Heart right ventricle (tissue), 16 donors: ENCODE results near the gene RNF144A. TPM values are rescaled to one million over a fixed set of nuclear protein-coding genes. Genes with fewer than 3 reads are reported as not detected.
A peak's percentile ranks its signal among the peaks of the same experiment; 100 is the strongest.
"Not testable (repeated sequence)": the region's sequence is repeated elsewhere in the genome, so short reads cannot be mapped to it uniquely, and the experiment has no call there.

Source experiments
- ATAC-seq, 8 donors: fragments of 200-7000 bp; cut with Tn5 transposase; one replicate each; pipeline ENCODE4 v1.9.1; 2020; ENCODE audit warnings: mild to moderate bottlenecking in 8 of 8, moderate library complexity in 8 of 8, moderate number of reproducible peaks in 1 of 8
- DNase-seq, 2 donors: peaks; one replicate each; pipeline ENCODE4 v3.0.0-alpha.2; 2020
- H3K27ac ChIP-seq, 10 donors: fragments of 200-600 bp; sonication (generic) in 2 of 10; one replicate each; pipeline versions ENCODE4 v1.5.0 to v1.8.0; 2020 to 2022; ENCODE audit warnings: mild to moderate bottlenecking in 3 of 10
- H3K27me3 ChIP-seq, 7 donors: fragments of 200-600 bp; one replicate each; pipeline ENCODE4 v1.8.0; 2021 to 2022; ENCODE audit warnings: mild to moderate bottlenecking in 2 of 7
- H3K36me3 ChIP-seq, 9 donors: fragments of 200-600 bp; sonication (generic) in 1 of 9; one replicate each; pipeline versions ENCODE4 v1.5.0 to v1.8.0; 2020 to 2022; ENCODE audit warnings: mild to moderate bottlenecking in 2 of 9
- H3K4me1 ChIP-seq, 9 donors: fragments of 200-600 bp; sonication (generic) in 1 of 9; one replicate each; pipeline versions ENCODE4 v1.5.0 to v1.8.0; 2020 to 2022; ENCODE audit warnings: mild to moderate bottlenecking in 4 of 9
- H3K4me3 ChIP-seq, 10 donors: fragments of 200-600 bp; sonication (generic) in 2 of 10; one replicate each; pipeline versions ENCODE4 v1.5.0 to v1.8.0; 2020 to 2022; ENCODE audit warnings: mild to moderate bottlenecking in 7 of 10, moderate library complexity in 2 of 10
- H3K9me3 ChIP-seq, 11 donors: fragments of 200-600 bp in 10 of 11; sonication (generic) in 2 of 11; one replicate each; pipeline versions ENCODE4 v1.5.0 to v1.8.0; 2013 to 2022; ENCODE audit warnings: mild to moderate bottlenecking in 2 of 11, control low read depth in 1 of 11, moderate library complexity in 1 of 11
- WGBS, 2 donors: extraction: QIAGEN DNeasy Blood & Tissue Kit; methylation state at CpG; one replicate each; pipeline ENCODE4 v1.1.7; 2013; ENCODE audit warnings: inconsistent platforms in 1 of 2; 5-methylcytosine and 5-hydroxymethylcytosine counted together
- intact Hi-C, 10 donors: fragments of 100-400 bp; cut with DNase I; formaldehyde crosslinking; loops; one replicate each; pipeline versions ENCODE4 v1.11.1 to v1.14.2; 2022
- polyA plus RNA-seq, 2 donors: library from polyadenylated mRNA; stranded (reverse); fragments of 200-250 nt; gene quantifications; one replicate each; pipeline ENCODE4 v1.2.3, GENCODE V29; 2013
- total RNA-seq, 10 donors: library from RNA; stranded (reverse); fragmentation: NEBNext Ultra II Directional in 3 of 10; extraction: Animal tissue kit (Norgen Biotek cat#: 25700) in 3 of 10; gene quantifications; one replicate each; pipeline versions ENCODE4 v1.2.1 to v1.2.4, GENCODE V29; 2021 to 2023
- TF ChIP-seq, protein P1 (sequence below), 9 donors: fragments of 200-600 bp; sonication (generic) in 2 of 9; IDR thresholded peaks; one replicate each; pipeline versions ENCODE4 v1.5.0 to v1.8.0; 2021 to 2022; ENCODE audit warnings: antibody characterized with exemption in 9 of 9, mild to moderate bottlenecking in 5 of 9, moderate library complexity in 1 of 9
- donor health status: Arrhythmogenic right ventricular cardiomyopathy.
- donor health status: ischemic (EF 13 %, LVEDD 7.1; RV severe dilation, severe dysfunction).
- donor health status: healthy with polysubstance abuse.
- donor health status: DM: no; HTN: yes; CAD: no.
- donor health status: DM: no; HTN: no; CAD: no.
- donor health status: ischemic (EF 25% LVEDD 6.9; RV normal size, moderate dysfunction).
- donor health status: ischemic (EF 25% LVEDD 5.7; RV mildly dilated, moderate dysfunction).
- donor health status: healthy.
- donor health status: DM: yes; HTN: yes; CAD: no.
- donor health status: Ischemic cardiomyopathy.
- donor health status: ischemic (EF 35%, LVEDD 5.7; RV mildly dilated, moderate dysfunction).
- donor health status: nonischemic (EF 11% LVEDD 7.7; RV severe dilation, severe dysfunction).
- donor health status: DM: yes; HTN: yes; CAD: no.
- donor health status: PGD.
- donor health status: ischemic (EF 29% LVEDD 5.4; RV normal size, mild dysfunction).
- donor health status: nonischemic (EF 23%, LVEDD 6.1; RV moderate dilation, normal function).

RNF144A gene
- total and polyA plus RNA-seq, 12 donors, result 3.6 to 19.7 (median 11.6) TPM

DNA sequence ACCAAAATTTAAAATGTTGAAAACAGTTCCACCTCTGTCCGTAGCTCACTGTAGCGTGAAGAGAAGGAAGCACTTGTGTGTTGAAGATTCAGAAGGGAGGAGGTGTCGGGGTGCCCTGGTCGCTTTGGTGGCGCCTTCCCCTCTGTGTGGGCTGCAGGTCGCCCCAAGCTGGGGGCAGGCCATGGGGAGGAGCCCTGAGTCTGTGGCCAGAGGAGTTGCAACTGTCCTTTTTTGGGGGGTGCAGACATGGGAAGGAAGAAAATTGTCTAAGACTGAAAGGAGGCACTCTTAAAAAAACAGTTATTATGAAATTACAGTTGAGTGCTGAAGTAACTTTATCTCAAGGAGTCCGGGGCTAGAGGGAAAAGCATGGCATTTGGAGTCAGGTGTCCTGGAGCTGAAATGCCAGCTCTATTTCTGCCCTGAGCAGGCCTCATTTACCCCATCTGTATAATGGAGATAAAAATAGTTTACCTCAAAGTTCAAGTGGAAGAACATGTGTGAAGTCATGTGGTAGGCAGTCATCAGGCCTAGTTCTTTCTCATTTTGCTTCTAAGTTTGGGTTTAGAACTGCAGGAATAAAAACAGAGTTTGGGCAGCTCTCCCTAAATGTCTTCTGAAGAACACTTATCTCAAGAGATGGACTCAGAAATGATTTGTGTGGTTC lies 82.1 kb downstream of the RNF144A start:
- whole genome bisulfite sequencing, 2 donors, result 86 to 89% methylated on average over 7 of the region's 7 CpGs

DNA sequence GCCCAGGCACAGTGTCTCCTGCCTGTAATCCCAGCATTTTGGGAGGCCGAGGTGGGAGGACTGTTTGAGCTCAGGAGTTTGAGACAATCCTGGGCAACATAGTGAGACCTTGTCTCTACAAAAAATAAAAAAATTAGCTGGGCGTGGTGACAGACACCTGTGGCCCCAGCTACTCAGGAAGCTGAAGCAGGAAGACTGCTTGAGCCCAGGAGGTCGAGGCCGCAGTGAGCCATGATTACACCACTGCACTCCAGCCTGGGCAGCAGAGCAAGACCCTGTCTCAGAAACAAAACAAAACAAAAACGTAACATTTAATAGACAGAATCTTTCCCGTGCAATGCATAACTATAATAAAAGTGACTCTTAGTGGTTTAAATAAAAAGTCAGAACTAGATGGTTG lies 84.2 kb downstream of the RNF144A start:
- H3K9me3 ChIP-seq, DNase-seq, ATAC-seq, intact Hi-C loops, H3K27me3 ChIP-seq, H3K4me3 ChIP-seq, H3K27ac ChIP-seq: not testable (repeated sequence)
- peaks cover 0 to 16% (median 0%) of the 10 kb centered on the region in 9 donors for H3K36me3 ChIP-seq
- peaks cover 0 to 47% (median 11%) of the 10 kb centered on the region in 9 donors for H3K4me1 ChIP-seq
- 80 to 90% methylated on average over 6 of the region's 6 CpGs for WGBS, 2 donors

More for the DNA sequence above, 82.1 kb downstream of the RNF144A start:
- H3K27ac ChIP-seq, result no peak overlapping the region
- no peak for ATAC-seq
- peaks cover 0 to 16% (median 0%) of the 10 kb centered on the region in 9 donors for H3K36me3 ChIP-seq
- H3K4me3 ChIP-seq, result no peak overlapping the region
- no peaks in the 10 kb centered on the region for H3K27me3 ChIP-seq
- intact Hi-C loops, result no loop called here
- no peak for DNase-seq
- H3K4me1 ChIP-seq, result peaks cover 0 to 40% (median 16%) of the 10 kb centered on the region in 9 donors
- TF ChIP-seq, protein P1, sequence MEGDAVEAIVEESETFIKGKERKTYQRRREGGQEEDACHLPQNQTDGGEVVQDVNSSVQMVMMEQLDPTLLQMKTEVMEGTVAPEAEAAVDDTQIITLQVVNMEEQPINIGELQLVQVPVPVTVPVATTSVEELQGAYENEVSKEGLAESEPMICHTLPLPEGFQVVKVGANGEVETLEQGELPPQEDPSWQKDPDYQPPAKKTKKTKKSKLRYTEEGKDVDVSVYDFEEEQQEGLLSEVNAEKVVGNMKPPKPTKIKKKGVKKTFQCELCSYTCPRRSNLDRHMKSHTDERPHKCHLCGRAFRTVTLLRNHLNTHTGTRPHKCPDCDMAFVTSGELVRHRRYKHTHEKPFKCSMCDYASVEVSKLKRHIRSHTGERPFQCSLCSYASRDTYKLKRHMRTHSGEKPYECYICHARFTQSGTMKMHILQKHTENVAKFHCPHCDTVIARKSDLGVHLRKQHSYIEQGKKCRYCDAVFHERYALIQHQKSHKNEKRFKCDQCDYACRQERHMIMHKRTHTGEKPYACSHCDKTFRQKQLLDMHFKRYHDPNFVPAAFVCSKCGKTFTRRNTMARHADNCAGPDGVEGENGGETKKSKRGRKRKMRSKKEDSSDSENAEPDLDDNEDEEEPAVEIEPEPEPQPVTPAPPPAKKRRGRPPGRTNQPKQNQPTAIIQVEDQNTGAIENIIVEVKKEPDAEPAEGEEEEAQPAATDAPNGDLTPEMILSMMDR (IDR thresholded peaks at IDR 0.05), result no peak
- no peaks in the 10 kb centered on the region for H3K9me3 ChIP-seq

DNA sequence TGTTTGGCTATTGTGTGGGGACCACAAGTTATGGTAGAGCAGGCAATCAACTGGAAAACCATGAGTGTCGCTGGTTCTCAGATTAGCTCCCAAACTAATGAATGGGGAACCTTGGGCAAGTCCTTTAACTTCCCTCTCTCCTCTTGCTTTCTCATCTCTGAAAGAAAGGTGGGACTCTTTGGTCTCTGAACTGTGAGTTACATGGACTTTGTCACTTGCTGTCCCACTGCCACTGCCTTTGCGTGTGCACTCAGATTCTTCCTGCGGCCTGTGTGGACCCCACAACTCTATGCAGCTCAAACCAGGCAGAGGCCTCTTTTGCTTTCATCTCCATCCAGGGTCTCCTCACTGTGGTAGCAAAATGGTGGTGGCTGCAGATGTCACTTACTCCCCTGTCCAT lies 86.7 kb downstream of the RNF144A start:
- H3K27me3 ChIP-seq, result no peaks in the 10 kb centered on the region
- peaks cover 13 to 64% (median 35%) of the 10 kb centered on the region in 9 donors for H3K4me1 ChIP-seq
- whole genome bisulfite sequencing, 2 donors, result 92 to 99% methylated on average over 3 of the region's 3 CpGs

DNA sequence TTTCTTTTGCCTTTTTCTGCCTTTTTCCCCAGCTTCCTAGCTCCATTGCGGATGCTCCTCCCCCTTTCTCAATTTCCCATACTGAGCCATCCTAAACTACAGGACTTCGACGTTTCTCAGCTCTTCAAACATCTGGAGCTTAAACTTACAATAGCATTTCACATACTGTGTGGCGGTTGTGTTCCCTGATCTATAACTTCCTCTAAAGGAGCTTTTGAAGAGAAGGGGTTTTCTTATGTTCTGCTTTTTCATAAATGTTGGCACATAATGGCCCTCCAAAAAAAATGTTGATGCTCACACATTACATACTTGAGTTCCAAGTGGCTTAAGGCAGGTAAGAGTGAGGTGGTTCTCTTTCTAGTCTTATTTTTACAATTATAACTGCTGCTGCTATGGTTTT lies 87.4 kb downstream of the RNF144A start:
- no peak for ATAC-seq
- Histone ChIP-seq H3K36me3 (no peaks in the 10 kb centered on the region), H3K27ac (no peak overlapping the region), H3K4me1 (peaks cover 19 to 64% (median 35%) of the 10 kb centered on the region in 9 donors), H3K9me3 (no peaks in the 10 kb centered on the region), H3K27me3 (no peaks in the 10 kb centered on the region), H3K4me3 (no peak overlapping the region)
- intact Hi-C loops, result loop anchor here in 3 of 10 donors (5.0 kb wide), 2 partner anchors 82 to 87 kb away; partner anchors contain the start of gene RNF144A (in 2 of the 3)
- 62 to 64% methylated on average over 4 of the region's 4 CpGs for WGBS, 2 donors
- TF ChIP-seq, protein P1 (IDR thresholded peaks at IDR 0.05), result no peak
- no peak for DNase-seq

More for the DNA sequence above, 86.7 kb downstream of the RNF144A start:
- TF ChIP-seq, protein P1 (IDR thresholded peaks at IDR 0.05), result no peak
- Histone ChIP-seq H3K36me3 (no peaks in the 10 kb centered on the region), H3K27ac (no peak overlapping the region), H3K9me3 (no peaks in the 10 kb centered on the region), H3K4me3 (no peak overlapping the region)
- no peak for ATAC-seq
- intact Hi-C loops, result no loop called here
- no peak for DNase-seq

GRCh38 chr2:7007488-7007845 lies 90.3 kb downstream of the RNF144A start:
- TF ChIP-seq, protein P1 (IDR thresholded peaks at IDR 0.05), result no peak
- WGBS, 2 donors, result 53 to 64% methylated on average over 9 of the region's 9 CpGs
- H3K4me3 ChIP-seq, result peak overlapping the region in 5 of 10 donors; percentile 16 to 26 (median 23)
- intact Hi-C loops, result loop anchor here in 3 of 10 donors (5.0 kb wide), 2 partner anchors 85 to 90 kb away; partner anchors contain the start of gene RNF144A (in 2 of the 3)
- H3K36me3 ChIP-seq, result no peaks in the 10 kb centered on the region
- no peak for ATAC-seq
- H3K27ac ChIP-seq, result peak overlapping the region; percentile 67 to 89 (median 82)
- H3K27me3 ChIP-seq, result no peaks in the 10 kb centered on the region
- H3K4me1 ChIP-seq, result peaks cover 29 to 82% (median 61%) of the 10 kb centered on the region in 9 donors
- H3K9me3 ChIP-seq, result no peaks in the 10 kb centered on the region
- DNase-seq, result no peak
